Measurements from ENCODE around the gene GRK2. TPM values are rescaled to one million over a fixed set of nuclear protein-coding genes. Genes with fewer than 3 reads are reported as not detected.
"Not testable (repeated sequence)": the region's sequence is repeated elsewhere in the genome, so short reads cannot be mapped to it uniquely, and the experiment has no call there.

The GRK2 gene
- total and polyA plus RNA-seq, 3 donors from 2014 or later: 45.6 to 87.6 (median 64.3) TPM

DNA sequence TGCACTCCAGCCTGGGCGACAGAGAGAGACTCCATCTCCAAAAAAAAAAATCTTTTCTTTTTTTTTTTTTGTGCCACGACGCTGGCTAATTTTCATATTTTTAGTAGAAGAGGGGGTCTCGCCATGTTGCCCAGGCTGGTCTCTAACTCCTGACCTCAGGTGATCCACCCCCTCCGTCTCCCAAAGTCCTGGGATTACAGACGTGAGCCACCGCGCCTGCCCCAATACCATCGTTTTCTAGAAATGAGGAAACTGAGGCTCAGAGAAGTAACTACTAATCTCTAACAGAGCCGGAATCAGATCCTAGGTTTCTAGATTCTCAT is 50.6 kb downstream of the GRK2 start:
- Histone ChIP-seq H3K9me3 (no peaks in the 10 kb centered on the region), H3K27ac (peak overlapping the region; percentile 89 to 95), H3K4me3 (peak overlapping the region; percentile 56 to 76), H3K4me1 (peaks cover 4% of the 10 kb centered on the region), H3K36me3 (ENCODE audit: low read depth, missing control alignments) (no peaks in the 10 kb centered on the region), H3K27me3 (no peaks in the 10 kb centered on the region)
- no peak for DNase-seq
- intact Hi-C loops (cut with DNase I; ENCODE audit: low total_unique reads): loop anchor here (2.0 kb wide), 1 partner anchor 52 kb away; no protein-coding TSS in a partner anchor
- 0 to 1% methylated on average over 10 of the region's 10 CpGs for WGBS, 2 donors
- TF ChIP-seq, protein P1, sequence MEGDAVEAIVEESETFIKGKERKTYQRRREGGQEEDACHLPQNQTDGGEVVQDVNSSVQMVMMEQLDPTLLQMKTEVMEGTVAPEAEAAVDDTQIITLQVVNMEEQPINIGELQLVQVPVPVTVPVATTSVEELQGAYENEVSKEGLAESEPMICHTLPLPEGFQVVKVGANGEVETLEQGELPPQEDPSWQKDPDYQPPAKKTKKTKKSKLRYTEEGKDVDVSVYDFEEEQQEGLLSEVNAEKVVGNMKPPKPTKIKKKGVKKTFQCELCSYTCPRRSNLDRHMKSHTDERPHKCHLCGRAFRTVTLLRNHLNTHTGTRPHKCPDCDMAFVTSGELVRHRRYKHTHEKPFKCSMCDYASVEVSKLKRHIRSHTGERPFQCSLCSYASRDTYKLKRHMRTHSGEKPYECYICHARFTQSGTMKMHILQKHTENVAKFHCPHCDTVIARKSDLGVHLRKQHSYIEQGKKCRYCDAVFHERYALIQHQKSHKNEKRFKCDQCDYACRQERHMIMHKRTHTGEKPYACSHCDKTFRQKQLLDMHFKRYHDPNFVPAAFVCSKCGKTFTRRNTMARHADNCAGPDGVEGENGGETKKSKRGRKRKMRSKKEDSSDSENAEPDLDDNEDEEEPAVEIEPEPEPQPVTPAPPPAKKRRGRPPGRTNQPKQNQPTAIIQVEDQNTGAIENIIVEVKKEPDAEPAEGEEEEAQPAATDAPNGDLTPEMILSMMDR (IDR thresholded peaks at IDR 0.05): no peak
- no peak for TF ChIP-seq POLR2A (IDR thresholded peaks at IDR 0.05)

DNA sequence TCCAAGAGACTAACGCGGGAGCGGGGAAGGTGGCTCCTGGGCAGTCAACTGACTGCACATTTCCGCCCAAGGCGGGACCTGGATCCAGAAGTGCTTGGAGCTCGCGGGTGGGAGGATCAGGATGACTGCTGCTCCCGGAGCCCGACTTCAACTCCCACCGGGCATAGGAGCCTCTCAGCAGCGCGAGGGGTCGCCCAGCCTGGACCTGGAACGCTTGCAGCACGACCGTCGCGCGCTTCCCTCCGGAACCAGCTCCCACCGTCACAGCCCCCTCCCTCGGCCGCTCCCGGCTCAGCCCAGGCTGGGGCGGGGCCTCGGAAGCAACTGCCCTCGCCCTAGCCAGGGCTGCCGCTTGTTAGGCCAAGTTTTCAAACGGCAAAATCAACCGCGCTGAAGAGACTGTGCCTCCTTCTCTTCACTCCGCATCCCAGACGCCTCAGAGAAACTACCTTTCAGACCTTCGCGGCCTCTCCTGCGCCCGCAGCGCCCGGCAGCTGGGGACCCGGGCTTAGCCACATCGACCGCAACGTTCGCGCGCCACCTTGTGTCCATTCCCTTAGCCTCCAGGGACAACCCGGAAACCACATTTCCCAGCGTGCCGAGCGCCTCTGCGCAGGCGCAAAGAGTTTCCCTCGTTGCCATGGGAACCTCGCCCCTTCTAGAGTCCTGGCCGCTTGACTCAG is 51.1 kb downstream of the GRK2 start:
- no peaks in the 10 kb centered on the region for H3K27me3 ChIP-seq
- peaks cover 4% of the 10 kb centered on the region for H3K4me1 ChIP-seq
- WGBS, 2 donors: 0% methylated on average over 33 to 55 of the region's 55 CpGs
- peak overlapping the region; percentile 89 to 95 for H3K27ac ChIP-seq
- no peaks in the 10 kb centered on the region for H3K36me3 ChIP-seq (ENCODE audit: low read depth, missing control alignments)
- intact Hi-C loops (cut with DNase I; ENCODE audit: low total_unique reads): loop anchor here (2.0 kb wide), 1 partner anchor 53 kb away; no protein-coding TSS in a partner anchor
- H3K9me3 ChIP-seq: no peaks in the 10 kb centered on the region
- peak; percentile 98 for DNase-seq
- H3K4me3 ChIP-seq: peak overlapping the region; percentile 56 to 76
- TF ChIP-seq POLR2A (IDR thresholded peaks at IDR 0.05): no peak
- TF ChIP-seq, protein P1 (IDR thresholded peaks at IDR 0.05): peak; percentile 93 to 99 (median 99)

DNA sequence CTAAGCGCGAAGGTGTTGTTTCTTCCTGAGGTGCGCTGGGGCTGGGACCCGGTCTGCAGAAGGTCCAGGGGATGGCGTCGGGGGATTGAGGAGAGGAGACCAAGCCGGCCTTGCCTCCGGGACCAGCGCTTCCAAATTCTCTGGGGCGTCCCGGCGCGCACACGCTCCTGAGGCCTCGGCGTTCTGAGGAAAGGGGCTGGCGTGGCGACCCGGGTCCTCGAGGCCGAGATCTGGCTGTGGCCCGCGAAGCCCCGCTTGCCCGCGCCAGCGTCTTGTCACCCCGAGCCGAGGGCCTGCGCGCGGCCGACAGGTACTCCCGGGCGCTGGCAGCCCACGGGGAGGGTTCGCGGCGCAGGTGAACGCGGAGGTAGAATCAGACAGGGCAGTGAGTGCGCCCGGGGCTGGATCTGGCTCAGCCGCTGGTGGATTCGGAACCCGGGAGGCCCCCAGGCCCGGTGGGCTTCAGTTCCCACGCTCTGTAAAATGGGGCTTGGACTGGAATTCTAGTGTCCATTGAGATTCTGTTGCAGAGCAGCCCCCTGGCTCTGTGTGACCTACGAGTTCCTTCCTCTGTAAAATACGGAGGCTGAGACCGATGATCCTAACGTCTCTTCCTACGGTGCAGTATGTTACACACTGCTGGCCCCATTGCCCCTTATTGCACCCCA is 51.7 kb downstream of the GRK2 start:
- H3K36me3 ChIP-seq (ENCODE audit: low read depth, missing control alignments): no peaks in the 10 kb centered on the region
- H3K4me1 ChIP-seq: no peaks in the 10 kb centered on the region
- H3K27ac ChIP-seq: peak overlapping the region; percentile 6 to 95
- H3K27me3 ChIP-seq: no peaks in the 10 kb centered on the region
- intact Hi-C loops (cut with DNase I; ENCODE audit: low total_unique reads): loop anchor here (2.0 kb wide), 1 partner anchor 53 kb away; no protein-coding TSS in a partner anchor
- peak; percentile 45 for DNase-seq
- WGBS, 2 donors: 0% methylated on average over 5 to 42 of the region's 53 CpGs
- TF ChIP-seq POLR2A (IDR thresholded peaks at IDR 0.05): no peak
- TF ChIP-seq, protein P1 (IDR thresholded peaks at IDR 0.05): no peak
- H3K9me3 ChIP-seq: no peaks in the 10 kb centered on the region
- peak overlapping the region; percentile 56 to 76 for H3K4me3 ChIP-seq

DNA sequence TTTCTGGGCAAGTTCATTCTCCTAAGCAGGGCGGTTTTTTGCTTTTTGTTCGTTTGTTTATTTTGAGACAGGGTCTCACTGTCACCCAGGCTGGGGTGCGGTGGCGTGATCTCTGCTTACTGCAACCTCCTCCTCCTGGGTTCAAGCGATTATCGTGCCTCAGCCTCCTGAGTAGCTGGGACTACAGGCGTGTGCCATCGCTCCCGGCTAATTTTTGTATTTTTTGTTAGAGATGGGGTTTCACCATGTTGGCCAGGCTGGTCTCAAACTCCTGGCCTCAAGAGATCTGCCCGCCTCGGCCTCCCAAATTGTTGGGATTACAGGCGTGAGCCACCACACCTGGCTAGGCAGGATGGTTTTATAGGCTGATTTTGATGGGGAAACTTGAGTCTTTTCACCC is 52.6 kb downstream of the GRK2 start:
- H3K36me3 ChIP-seq (ENCODE audit: low read depth, missing control alignments); H3K4me1 ChIP-seq; H3K27me3 ChIP-seq; H3K4me3 ChIP-seq; H3K9me3 ChIP-seq; H3K27ac ChIP-seq; intact Hi-C loops (cut with DNase I; ENCODE audit: low total_unique reads): not testable (repeated sequence)
- WGBS, 2 donors: 58 to 83% methylated on average over 12 of the region's 12 CpGs
- peak; percentile 12 for DNase-seq

DNA sequence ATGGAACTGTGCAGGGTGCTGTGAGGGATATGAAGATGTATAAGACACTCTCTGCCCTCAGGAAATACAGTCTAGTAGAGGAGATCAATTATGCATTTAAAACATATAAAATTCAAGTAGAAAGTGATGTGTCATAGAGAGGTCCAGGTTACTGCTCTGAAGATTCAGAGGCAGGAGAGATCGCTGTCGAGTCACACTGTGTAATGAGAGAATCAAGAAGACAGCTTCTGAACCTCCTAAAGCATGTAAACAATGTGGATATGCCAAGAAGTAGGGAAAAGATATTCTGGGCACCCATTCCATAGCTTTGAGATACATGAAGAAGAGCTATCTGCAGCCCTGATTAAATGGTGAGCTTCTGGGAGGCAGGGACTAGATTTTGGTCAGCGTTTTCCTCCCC is 53.7 kb downstream of the GRK2 start:
- 79 to 85% methylated on average over 3 of the region's 3 CpGs for WGBS, 2 donors
- no peak overlapping the region for H3K4me3 ChIP-seq
- no peaks in the 10 kb centered on the region for H3K27me3 ChIP-seq
- DNase-seq: no peak
- intact Hi-C loops (cut with DNase I; ENCODE audit: low total_unique reads): no loop called here
- H3K9me3 ChIP-seq: no peaks in the 10 kb centered on the region
- no peak overlapping the region for H3K27ac ChIP-seq
- no peaks in the 10 kb centered on the region for H3K4me1 ChIP-seq
- no peaks in the 10 kb centered on the region for H3K36me3 ChIP-seq (ENCODE audit: low read depth, missing control alignments)
- TF ChIP-seq, protein P1 (IDR thresholded peaks at IDR 0.05): no peak
- TF ChIP-seq POLR2A (IDR thresholded peaks at IDR 0.05): no peak

Measured in testis (tissue), 3 donors.